Gastrocnemius medialis (tissue), 4 donors: ENCODE results near the gene TSPAN1.

ENCODE experiments used
- POLR2A ChIP-seq, 2 donors: fragments of 450-650 bp; IDR thresholded peaks; one replicate each; pipeline ENCODE4 v1.6.1; 2017; ENCODE audit warnings: antibody characterized with exemption in 2 of 2, mild to moderate bottlenecking in 2 of 2, moderate library complexity in 2 of 2
- TF ChIP-seq, protein P1 (sequence below), 5 experiments: fragments of 450-650 bp in 3 of 5; fragments of 200-600 bp in 2 of 5; sonication (generic) in 2 of 5; IDR thresholded peaks in 4 of 5; conservative IDR thresholded peaks in 1 of 5; 1 replicate in 4 of 5; 2 replicates in 1 of 5; pipeline ENCODE4 v1.5.1; 2016 to 2019; ENCODE audit warnings: antibody characterized with exemption in 5 of 5, mild to moderate bottlenecking in 3 of 5, moderate library complexity in 3 of 5

DNA sequence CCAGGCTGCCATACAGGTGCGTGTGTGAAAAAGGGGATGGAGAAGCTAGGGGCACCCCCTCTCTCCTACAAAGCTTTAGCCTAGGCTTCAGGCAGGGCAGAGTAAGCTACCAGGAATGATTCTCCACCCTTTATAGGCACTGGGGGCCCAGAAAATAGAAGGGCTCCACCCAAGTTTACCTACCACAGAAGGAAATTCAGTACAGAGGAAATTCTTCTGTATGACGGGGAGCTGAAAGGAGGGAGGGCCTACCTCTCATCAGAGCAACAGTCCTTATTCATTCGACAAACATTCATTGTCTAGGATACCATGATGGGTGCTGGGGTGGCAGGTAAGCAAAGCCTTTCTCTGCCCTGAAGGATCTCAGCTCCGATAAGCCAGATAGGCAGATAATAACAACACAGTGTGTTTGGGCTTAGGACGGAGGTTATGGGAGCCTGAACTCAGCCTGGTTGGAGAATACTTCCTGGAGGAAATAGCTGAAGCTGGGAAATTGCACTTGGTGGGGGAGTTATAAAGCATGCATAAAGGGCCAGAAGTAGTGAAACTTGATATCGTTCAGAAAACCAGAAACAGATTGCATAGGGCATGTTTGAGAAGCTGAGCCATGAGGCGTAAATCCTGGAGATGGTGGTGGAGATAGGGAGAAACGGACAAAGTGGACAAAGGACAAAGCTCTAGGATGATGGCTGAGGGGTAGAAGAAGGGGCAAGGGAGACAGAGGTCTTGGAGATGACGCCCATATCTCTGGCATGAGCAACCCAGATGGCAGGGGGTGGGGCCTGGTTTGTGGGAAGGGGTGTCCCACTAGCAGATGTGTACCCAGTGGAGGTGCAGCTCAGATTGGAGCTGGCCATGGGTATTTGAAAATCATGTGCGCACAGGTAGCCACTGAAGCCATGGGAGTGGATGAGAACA, 6.7 kb downstream of the TSPAN1 start:
- TF ChIP-seq POLR2A (IDR thresholded peaks at IDR 0.05) = no peak
- TF ChIP-seq, protein P1, sequence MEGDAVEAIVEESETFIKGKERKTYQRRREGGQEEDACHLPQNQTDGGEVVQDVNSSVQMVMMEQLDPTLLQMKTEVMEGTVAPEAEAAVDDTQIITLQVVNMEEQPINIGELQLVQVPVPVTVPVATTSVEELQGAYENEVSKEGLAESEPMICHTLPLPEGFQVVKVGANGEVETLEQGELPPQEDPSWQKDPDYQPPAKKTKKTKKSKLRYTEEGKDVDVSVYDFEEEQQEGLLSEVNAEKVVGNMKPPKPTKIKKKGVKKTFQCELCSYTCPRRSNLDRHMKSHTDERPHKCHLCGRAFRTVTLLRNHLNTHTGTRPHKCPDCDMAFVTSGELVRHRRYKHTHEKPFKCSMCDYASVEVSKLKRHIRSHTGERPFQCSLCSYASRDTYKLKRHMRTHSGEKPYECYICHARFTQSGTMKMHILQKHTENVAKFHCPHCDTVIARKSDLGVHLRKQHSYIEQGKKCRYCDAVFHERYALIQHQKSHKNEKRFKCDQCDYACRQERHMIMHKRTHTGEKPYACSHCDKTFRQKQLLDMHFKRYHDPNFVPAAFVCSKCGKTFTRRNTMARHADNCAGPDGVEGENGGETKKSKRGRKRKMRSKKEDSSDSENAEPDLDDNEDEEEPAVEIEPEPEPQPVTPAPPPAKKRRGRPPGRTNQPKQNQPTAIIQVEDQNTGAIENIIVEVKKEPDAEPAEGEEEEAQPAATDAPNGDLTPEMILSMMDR (IDR thresholded peaks at IDR 0.05 in 4 of 5, conservative IDR thresholded peaks at IDR 0.05 in 1 of 5) = no peak
